GM10266 (cell line): ENCODE data around the gene SLC12A7.

Experiments
- DNase-seq: peaks from one replicate; pipeline ENCODE4 v3.0.0; 2012; ENCODE audit errors: extremely low spot score
- TF ChIP-seq, protein P1 (sequence below): IDR thresholded peaks from 2 replicates; pipeline ENCODE4 v1.5.1; 2012; ENCODE audit warnings: mild to moderate bottlenecking, low read depth; ENCODE audit not compliant: control insufficient read depth, insufficient read depth; ENCODE audit errors: missing control alignments

Gene SLC12A7

DNA sequence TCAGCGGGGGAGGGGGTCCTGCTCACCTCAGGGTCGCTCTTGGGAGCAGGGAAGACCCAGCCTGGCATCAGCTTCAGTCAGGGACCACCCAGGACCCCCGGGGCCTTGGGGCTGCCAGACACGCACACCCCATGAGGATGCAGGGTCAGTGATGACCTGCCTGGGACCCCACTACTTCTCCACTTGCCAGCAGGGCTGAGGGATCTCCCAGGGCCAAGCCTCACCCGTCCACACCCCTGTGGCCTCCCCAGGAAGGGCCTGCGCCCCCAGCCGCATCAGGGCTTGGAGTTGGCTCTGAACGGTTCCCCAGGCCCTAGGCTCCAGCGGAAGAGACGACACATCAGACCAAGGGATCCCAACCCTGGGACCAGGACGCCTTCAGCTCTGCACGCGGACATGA lies 33.7 kb downstream of the SLC12A7 start:
- TF ChIP-seq, protein P1, sequence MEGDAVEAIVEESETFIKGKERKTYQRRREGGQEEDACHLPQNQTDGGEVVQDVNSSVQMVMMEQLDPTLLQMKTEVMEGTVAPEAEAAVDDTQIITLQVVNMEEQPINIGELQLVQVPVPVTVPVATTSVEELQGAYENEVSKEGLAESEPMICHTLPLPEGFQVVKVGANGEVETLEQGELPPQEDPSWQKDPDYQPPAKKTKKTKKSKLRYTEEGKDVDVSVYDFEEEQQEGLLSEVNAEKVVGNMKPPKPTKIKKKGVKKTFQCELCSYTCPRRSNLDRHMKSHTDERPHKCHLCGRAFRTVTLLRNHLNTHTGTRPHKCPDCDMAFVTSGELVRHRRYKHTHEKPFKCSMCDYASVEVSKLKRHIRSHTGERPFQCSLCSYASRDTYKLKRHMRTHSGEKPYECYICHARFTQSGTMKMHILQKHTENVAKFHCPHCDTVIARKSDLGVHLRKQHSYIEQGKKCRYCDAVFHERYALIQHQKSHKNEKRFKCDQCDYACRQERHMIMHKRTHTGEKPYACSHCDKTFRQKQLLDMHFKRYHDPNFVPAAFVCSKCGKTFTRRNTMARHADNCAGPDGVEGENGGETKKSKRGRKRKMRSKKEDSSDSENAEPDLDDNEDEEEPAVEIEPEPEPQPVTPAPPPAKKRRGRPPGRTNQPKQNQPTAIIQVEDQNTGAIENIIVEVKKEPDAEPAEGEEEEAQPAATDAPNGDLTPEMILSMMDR: no peak
- no peak for DNase-seq

DNA sequence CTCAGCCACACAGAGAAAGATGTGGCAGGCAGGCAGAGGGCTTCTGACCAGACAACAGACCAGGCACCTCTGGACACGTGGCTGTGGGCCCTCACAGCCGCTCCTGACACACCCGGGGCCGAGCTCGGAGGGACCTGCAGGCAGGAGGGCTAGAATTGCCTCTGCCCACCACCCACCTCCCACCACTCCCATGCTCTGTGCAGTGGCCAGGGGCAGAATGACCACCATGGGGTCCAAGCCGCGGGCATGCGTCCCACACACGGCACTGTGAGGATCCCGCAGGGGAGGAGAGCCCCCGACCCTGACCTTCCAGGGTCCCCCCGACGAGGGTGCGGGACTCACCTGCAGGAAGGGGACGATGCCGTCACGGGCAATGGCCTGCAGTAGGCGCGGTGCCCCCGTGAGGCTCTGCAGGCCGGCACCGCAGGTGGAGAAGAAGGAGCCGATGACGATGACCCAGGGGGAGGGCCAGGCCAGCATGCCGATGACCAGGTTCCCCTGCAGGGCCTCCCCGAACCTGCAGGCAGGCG lies 34.3 kb downstream of the SLC12A7 start:
- TF ChIP-seq, protein P1: no peak
- DNase-seq: no peak

DNA sequence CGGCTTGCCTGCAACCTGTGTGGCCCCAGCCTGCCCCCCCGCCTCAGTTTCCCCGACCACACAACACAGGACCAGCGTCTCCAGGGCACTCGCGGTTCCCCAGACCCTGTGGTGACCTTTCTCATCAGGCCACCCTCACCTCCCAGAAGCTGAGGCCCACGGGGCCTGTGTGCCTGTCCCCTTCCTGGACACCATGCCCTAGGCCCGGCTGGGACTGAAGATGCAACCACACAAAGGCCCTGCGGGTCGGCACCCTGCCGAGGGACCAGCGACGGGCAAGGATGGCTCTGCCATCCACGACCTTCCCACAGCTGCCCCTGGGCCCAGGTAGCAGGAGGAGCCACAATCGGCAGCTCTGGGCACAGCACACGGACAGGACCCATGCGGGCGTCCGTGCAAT lies 34.8 kb downstream of the SLC12A7 start:
- TF ChIP-seq, protein P1: no peak
- DNase-seq: no peak

DNA sequence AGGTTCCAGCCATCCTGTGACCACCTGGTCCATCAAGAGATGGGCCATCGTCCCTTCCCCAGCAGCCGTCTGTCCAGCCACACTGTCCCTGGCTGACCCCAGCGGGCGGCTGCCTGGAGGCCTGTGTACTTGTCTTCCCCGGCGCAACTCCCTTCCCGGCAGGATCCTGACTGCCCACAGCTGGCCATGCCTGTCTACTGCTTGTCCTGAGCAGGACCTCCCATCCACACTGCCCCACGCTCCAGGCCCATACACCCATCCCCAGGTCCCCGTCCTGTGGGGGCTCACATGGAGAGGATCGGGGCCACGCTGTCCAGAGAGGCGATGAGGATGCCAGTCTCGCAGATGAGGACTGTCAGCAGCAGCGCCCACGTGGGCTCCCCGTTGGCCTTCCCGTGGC lies 35.5 kb downstream of the SLC12A7 start:
- no peak for DNase-seq
- TF ChIP-seq, protein P1: no peak

DNA sequence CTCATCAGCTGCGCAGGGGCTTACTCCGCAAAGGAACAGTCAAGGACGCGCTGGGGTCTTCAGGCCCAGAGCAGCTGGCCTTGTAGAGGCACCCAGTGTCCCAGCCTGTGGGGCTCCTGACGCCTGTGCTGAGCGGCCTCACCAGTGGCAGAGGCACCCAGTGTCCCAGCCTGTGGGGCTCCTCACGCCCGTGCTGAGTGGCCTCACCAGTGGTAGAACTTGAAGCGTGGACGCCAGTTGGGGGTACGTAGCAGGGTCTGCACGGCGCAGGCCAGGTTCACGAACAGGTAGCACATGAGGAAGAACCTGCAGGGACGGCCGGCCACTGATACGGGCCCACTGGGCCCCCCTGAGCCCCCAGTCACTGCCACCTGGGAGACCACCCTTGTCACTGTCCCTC lies 35.9 kb downstream of the SLC12A7 start:
- TF ChIP-seq, protein P1: no peak

DNA sequence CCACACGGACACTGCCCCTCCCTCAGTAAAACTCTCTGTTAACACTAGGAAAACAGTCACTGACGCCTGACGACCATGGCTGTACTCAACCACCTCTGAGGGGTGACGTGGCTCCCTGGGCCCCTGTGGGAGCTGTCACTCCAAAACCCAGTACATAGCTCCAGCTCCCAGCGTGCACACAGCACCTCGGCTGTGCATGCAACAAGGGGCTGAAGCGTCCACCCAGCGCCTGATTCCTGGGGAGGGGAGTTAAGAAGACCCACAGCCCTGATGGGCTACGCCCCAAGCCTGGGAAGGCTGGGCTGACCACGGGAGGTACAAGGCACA lies 36.3 kb downstream of the SLC12A7 start:
- TF ChIP-seq, protein P1: no peak
- no peak for DNase-seq

More for the DNA sequence above, 35.9 kb downstream of the SLC12A7 start:
- no peak for DNase-seq

DNA sequence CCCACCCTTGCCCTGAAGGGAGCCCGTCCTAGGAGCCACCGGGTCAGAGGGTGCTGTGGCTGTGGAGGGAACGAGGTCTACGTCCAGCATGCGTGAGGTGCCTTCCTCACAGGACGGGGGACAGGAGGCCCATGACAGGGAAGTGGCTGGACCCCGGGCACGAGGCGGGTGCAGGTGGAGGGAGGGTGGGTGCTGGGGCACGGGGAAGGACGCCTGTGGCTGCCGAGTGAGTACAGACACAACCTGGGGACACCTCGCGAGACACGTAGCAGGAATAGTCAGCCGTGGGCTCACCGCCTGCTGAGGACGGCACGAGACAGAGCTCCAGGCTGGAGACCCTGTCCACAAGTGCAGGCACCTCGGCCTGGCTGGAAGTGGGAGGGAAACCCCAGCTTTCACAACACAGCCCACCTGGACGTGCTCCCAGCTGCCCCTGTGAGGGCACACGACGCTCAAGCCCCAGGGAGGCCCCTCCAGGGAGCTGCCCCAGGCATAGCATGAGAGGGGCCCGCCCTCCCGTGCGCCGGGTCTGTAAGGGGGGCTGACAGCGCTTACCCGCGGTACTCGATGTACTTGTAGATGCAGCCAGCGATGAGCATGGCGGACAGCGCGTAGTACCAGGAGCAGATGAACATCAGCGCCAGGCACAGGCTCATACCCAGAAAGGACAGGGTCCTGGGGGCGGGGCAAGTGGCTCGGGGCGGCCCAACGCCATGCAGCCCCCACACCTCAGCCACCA lies 36.9 kb downstream of the SLC12A7 start:
- TF ChIP-seq, protein P1: no peak
- DNase-seq: no peak
